Measurements from ENCODE around the gene THRB. TPM values are rescaled to one million over a fixed set of nuclear protein-coding genes. Genes with fewer than 3 reads are reported as not detected.

THRB gene
- total and polyA plus RNA-seq, 4 donors: 4.0 to 10.5 (median 6.2) TPM

GRCh38 chr3:24480497-24480896 lies 14.2 kb downstream of the THRB start:
- Histone ChIP-seq H3K4me1 (ENCODE audit: control insufficient read depth, insufficient read depth, low read length) (no peaks in the 10 kb centered on the region), H3K4me3 (ENCODE audit: low read depth, low read length) (no peak overlapping the region), H3K27me3 (ENCODE audit: control insufficient read depth, insufficient read depth, low read length) (no peaks in the 10 kb centered on the region), H3K9me3 (ENCODE audit: control insufficient read depth, insufficient read depth, low read length) (no peaks in the 10 kb centered on the region), H3K27ac (ENCODE audit: low read depth, low read length) (no peak overlapping the region), H3K36me3 (ENCODE audit: control insufficient read depth, insufficient read depth, low read length) (no peaks in the 10 kb centered on the region)
- no peak for DNase-seq (ENCODE audit: low read depth in 4 of 6, low spot score in 6 of 6)

GRCh38 chr3:24479816-24480215 lies 14.8 kb downstream of the THRB start:
- H3K9me3 ChIP-seq (ENCODE audit: control insufficient read depth, insufficient read depth, low read length): no peaks in the 10 kb centered on the region
- no peaks in the 10 kb centered on the region for H3K36me3 ChIP-seq (ENCODE audit: control insufficient read depth, insufficient read depth, low read length)
- H3K4me1 ChIP-seq (ENCODE audit: control insufficient read depth, insufficient read depth, low read length): no peaks in the 10 kb centered on the region
- H3K27ac ChIP-seq (ENCODE audit: low read depth, low read length): no peak overlapping the region
- no peak overlapping the region for H3K4me3 ChIP-seq (ENCODE audit: low read depth, low read length)
- no peak for DNase-seq (ENCODE audit: low read depth in 4 of 6, low spot score in 6 of 6)
- H3K27me3 ChIP-seq (ENCODE audit: control insufficient read depth, insufficient read depth, low read length): no peaks in the 10 kb centered on the region

GRCh38 chr3:24476871-24477656 lies 17.6 kb downstream of the THRB start:
- Histone ChIP-seq H3K4me1 (ENCODE audit: control insufficient read depth, insufficient read depth, low read length) (no peaks in the 10 kb centered on the region), H3K9me3 (ENCODE audit: control insufficient read depth, insufficient read depth, low read length) (no peaks in the 10 kb centered on the region), H3K27me3 (ENCODE audit: control insufficient read depth, insufficient read depth, low read length) (no peaks in the 10 kb centered on the region), H3K27ac (ENCODE audit: low read depth, low read length) (no peak overlapping the region), H3K36me3 (ENCODE audit: control insufficient read depth, insufficient read depth, low read length) (no peaks in the 10 kb centered on the region), H3K4me3 (ENCODE audit: low read depth, low read length) (no peak overlapping the region)
- DNase-seq (ENCODE audit: low read depth in 4 of 6, low spot score in 6 of 6): peak in 1 of 6 donors; percentile 2
- WGBS (ENCODE audit: insufficient coverage): no CpG with 5 or more reads among the region's 3 CpGs

GRCh38 chr3:24475925-24476324 lies 18.7 kb downstream of the THRB start:
- Histone ChIP-seq H3K27ac (ENCODE audit: low read depth, low read length) (no peak overlapping the region), H3K27me3 (ENCODE audit: control insufficient read depth, insufficient read depth, low read length) (no peaks in the 10 kb centered on the region)
- WGBS (ENCODE audit: insufficient coverage): 56% methylated on average over 1 of the region's 1 CpG

GRCh38 chr3:24474862-24475261 lies 19.8 kb downstream of the THRB start:
- DNase-seq (ENCODE audit: low read depth in 4 of 6, low spot score in 6 of 6): no peak
- no CpG with 5 or more reads among the region's 4 CpGs for WGBS (ENCODE audit: insufficient coverage)
- no peak overlapping the region for H3K4me3 ChIP-seq (ENCODE audit: low read depth, low read length)
- no peaks in the 10 kb centered on the region for H3K36me3 ChIP-seq (ENCODE audit: control insufficient read depth, insufficient read depth, low read length)
- no peaks in the 10 kb centered on the region for H3K4me1 ChIP-seq (ENCODE audit: control insufficient read depth, insufficient read depth, low read length)
- no peaks in the 10 kb centered on the region for H3K27me3 ChIP-seq (ENCODE audit: control insufficient read depth, insufficient read depth, low read length)
- no peaks in the 10 kb centered on the region for H3K9me3 ChIP-seq (ENCODE audit: control insufficient read depth, insufficient read depth, low read length)
- no peak overlapping the region for H3K27ac ChIP-seq (ENCODE audit: low read depth, low read length)

More at GRCh38 chr3:24475925-24476324, 18.7 kb downstream of the THRB start:
- no peak for DNase-seq (ENCODE audit: low read depth in 4 of 6, low spot score in 6 of 6)
- Histone ChIP-seq H3K4me3 (ENCODE audit: low read depth, low read length) (no peak overlapping the region), H3K36me3 (ENCODE audit: control insufficient read depth, insufficient read depth, low read length) (no peaks in the 10 kb centered on the region), H3K4me1 (ENCODE audit: control insufficient read depth, insufficient read depth, low read length) (no peaks in the 10 kb centered on the region), H3K9me3 (ENCODE audit: control insufficient read depth, insufficient read depth, low read length) (no peaks in the 10 kb centered on the region)

- DNase-seq (ENCODE audit: low read depth in 4 of 6, low spot score in 6 of 6): no peak
- H3K36me3 ChIP-seq (ENCODE audit: control insufficient read depth, insufficient read depth, low read length): no peaks in the 10 kb centered on the region
- H3K27me3 ChIP-seq (ENCODE audit: control insufficient read depth, insufficient read depth, low read length): no peaks in the 10 kb centered on the region
- WGBS (ENCODE audit: insufficient coverage): 40% methylated on average over 1 of the region's 1 CpG
- H3K9me3 ChIP-seq (ENCODE audit: control insufficient read depth, insufficient read depth, low read length): peaks cover 1% of the 10 kb centered on the region
- H3K4me3 ChIP-seq (ENCODE audit: low read depth, low read length): no peak overlapping the region
- no peaks in the 10 kb centered on the region for H3K4me1 ChIP-seq (ENCODE audit: control insufficient read depth, insufficient read depth, low read length)
- no peak overlapping the region for H3K27ac ChIP-seq (ENCODE audit: low read depth, low read length)
These were observed 22.3 kb downstream of the THRB start for GRCh38 chr3:24472358-24472757.

- no peak overlapping the region for H3K27ac ChIP-seq (ENCODE audit: low read depth, low read length)
- H3K36me3 ChIP-seq (ENCODE audit: control insufficient read depth, insufficient read depth, low read length): no peaks in the 10 kb centered on the region
- no peak overlapping the region for H3K4me3 ChIP-seq (ENCODE audit: low read depth, low read length)
- no peaks in the 10 kb centered on the region for H3K4me1 ChIP-seq (ENCODE audit: control insufficient read depth, insufficient read depth, low read length)
- H3K27me3 ChIP-seq (ENCODE audit: control insufficient read depth, insufficient read depth, low read length): no peaks in the 10 kb centered on the region
- WGBS (ENCODE audit: insufficient coverage): no CpG with 5 or more reads among the region's 1 CpG
- no peak for DNase-seq (ENCODE audit: low read depth in 4 of 6, low spot score in 6 of 6)
- H3K9me3 ChIP-seq (ENCODE audit: control insufficient read depth, insufficient read depth, low read length): peaks cover 1% of the 10 kb centered on the region
These were observed 23.2 kb downstream of the THRB start for GRCh38 chr3:24471486-24471885.

GRCh38 chr3:24470277-24470676 lies 24.4 kb downstream of the THRB start:
- H3K9me3 ChIP-seq (ENCODE audit: control insufficient read depth, insufficient read depth, low read length): peaks cover 1% of the 10 kb centered on the region
- no peaks in the 10 kb centered on the region for H3K27me3 ChIP-seq (ENCODE audit: control insufficient read depth, insufficient read depth, low read length)
- H3K36me3 ChIP-seq (ENCODE audit: control insufficient read depth, insufficient read depth, low read length): no peaks in the 10 kb centered on the region
- no peak overlapping the region for H3K27ac ChIP-seq (ENCODE audit: low read depth, low read length)
- WGBS (ENCODE audit: insufficient coverage): 70% methylated on average over 2 of the region's 4 CpGs
- no peaks in the 10 kb centered on the region for H3K4me1 ChIP-seq (ENCODE audit: control insufficient read depth, insufficient read depth, low read length)
- H3K4me3 ChIP-seq (ENCODE audit: low read depth, low read length): no peak overlapping the region
- no peak for DNase-seq (ENCODE audit: low read depth in 4 of 6, low spot score in 6 of 6)

- Histone ChIP-seq H3K36me3 (ENCODE audit: control insufficient read depth, insufficient read depth, low read length) (no peaks in the 10 kb centered on the region), H3K9me3 (ENCODE audit: control insufficient read depth, insufficient read depth, low read length) (peaks cover 1% of the 10 kb centered on the region), H3K27ac (ENCODE audit: low read depth, low read length) (no peak overlapping the region), H3K4me1 (ENCODE audit: control insufficient read depth, insufficient read depth, low read length) (no peaks in the 10 kb centered on the region), H3K27me3 (ENCODE audit: control insufficient read depth, insufficient read depth, low read length) (no peaks in the 10 kb centered on the region), H3K4me3 (ENCODE audit: low read depth, low read length) (no peak overlapping the region)
- DNase-seq (ENCODE audit: low read depth in 4 of 6, low spot score in 6 of 6): no peak
- no CpG with 5 or more reads among the region's 1 CpG for WGBS (ENCODE audit: insufficient coverage)
These were observed 30.3 kb downstream of the THRB start for GRCh38 chr3:24464389-24464788.

GRCh38 chr3:24462737-24463136 lies 31.9 kb downstream of the THRB start:
- no peaks in the 10 kb centered on the region for H3K27me3 ChIP-seq (ENCODE audit: control insufficient read depth, insufficient read depth, low read length)
- H3K9me3 ChIP-seq (ENCODE audit: control insufficient read depth, insufficient read depth, low read length): no peaks in the 10 kb centered on the region
- no peak for DNase-seq (ENCODE audit: low read depth in 4 of 6, low spot score in 6 of 6)
- H3K4me3 ChIP-seq (ENCODE audit: low read depth, low read length): no peak overlapping the region
- WGBS (ENCODE audit: insufficient coverage): 43% methylated on average over 1 of the region's 1 CpG
- H3K36me3 ChIP-seq (ENCODE audit: control insufficient read depth, insufficient read depth, low read length): no peaks in the 10 kb centered on the region
- no peaks in the 10 kb centered on the region for H3K4me1 ChIP-seq (ENCODE audit: control insufficient read depth, insufficient read depth, low read length)
- no peak overlapping the region for H3K27ac ChIP-seq (ENCODE audit: low read depth, low read length)

Measured in spinal cord (tissue), 10 donors.